CD4-positive, alpha-beta T cell treated with Interleukin-10 for 1 hour (primary cell): ENCODE results near the gene PTPRA.

ENCODE experiments used
- DNase-seq: peaks from one replicate; pipeline ENCODE4 v3.0.0-alpha.2; 2020

Gene PTPRA

GRCh38 chr20:2946988-2947961 lies 74.0 kb downstream of the PTPRA start:
- DNase-seq: no peak

- no peak for DNase-seq
Observed at GRCh38 chr20:2948968-2949367, 75.7 kb downstream of the PTPRA start.

GRCh38 chr20:2952766-2953165 lies 79.5 kb downstream of the PTPRA start:
- DNase-seq: no peak

- DNase-seq: no peak
Observed at GRCh38 chr20:2955257-2955970, 82.1 kb downstream of the PTPRA start.

DNA sequence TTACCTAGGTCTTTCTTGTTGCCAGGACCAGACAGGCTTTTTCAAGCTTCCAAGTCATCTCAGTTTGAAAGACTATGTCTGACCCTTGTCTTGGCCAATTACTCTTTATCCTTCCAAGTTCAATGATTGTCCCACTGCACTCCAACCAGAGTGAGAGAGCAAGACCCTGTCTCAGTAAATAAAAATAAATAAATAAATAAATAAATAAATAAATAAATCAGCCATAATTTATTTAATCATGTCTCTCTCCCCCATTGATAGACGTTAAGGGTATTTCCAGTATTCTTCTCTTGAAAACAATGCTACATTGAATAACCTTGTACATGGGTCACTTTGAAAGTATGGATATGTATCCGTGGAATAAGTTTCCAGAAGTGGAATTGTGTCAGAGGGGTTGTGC lies 83.2 kb downstream of the PTPRA start:
- no peak for DNase-seq

- DNase-seq: no peak
Observed at GRCh38 chr20:2967841-2968240, 94.6 kb downstream of the PTPRA start.

- no peak for DNase-seq
Observed at GRCh38 chr20:2972126-2972525, 98.8 kb downstream of the PTPRA start.

DNA sequence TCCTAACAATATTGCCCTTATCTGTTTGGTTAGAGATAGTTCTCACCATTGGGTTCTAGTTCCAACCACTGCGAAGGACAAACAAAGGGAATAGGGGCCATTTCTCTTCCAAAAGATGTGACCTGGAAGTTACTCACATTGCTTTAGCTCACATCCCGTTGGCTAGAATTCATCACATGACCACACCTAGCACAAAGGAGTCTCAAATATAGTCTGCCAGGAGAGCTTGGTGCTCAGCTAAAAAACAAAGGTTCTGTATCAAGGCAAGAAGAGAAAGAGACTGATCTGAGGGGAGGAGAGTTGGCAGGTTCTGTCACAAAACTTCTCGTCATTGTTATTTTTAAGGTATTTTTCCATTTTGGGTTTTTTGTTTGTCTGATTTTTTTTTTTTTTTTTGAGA lies 100.3 kb downstream of the PTPRA start:
- no peak for DNase-seq

DNA sequence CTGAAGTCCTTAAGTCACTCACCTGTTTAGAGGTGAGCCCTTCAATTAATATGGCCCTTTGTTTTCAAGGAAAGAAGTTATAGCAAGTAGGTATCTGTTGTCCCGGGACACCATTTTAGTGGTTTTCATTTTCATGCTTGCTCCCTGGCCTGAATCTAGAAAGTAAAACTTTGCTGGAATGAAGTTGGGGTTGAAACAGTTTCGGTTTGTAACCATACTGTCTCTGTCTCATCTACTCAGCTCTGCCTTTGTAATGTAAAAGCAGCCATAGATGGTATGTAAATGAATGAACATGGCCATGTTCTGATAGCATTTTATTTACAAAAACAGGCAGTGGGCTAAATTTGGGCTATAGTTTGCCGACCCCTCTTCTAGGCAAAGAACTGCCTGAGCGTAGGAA lies 105.2 kb downstream of the PTPRA start:
- DNase-seq: no peak

GRCh38 chr20:2981646-2982045 lies 108.4 kb downstream of the PTPRA start:
- DNase-seq: no peak

DNA sequence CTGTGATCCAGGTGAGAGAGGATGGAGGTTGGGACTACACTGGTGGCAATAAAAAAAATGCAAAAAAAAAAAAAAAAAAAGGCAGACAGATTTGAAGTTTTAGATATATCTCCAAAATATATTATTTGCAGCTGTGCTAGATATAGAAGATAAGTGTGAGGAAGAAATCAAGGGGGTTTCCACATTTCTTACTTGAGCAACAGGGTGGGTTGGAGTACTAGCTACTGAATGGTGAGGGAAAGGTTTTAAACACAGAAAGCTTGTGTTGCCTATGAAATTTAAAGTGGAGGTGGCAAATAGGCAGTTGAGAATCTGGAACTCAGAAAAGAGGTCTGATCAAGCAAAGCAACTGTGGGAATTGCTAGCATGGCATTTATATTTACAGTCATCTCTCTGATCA lies 110.2 kb downstream of the PTPRA start:
- DNase-seq: no peak

DNA sequence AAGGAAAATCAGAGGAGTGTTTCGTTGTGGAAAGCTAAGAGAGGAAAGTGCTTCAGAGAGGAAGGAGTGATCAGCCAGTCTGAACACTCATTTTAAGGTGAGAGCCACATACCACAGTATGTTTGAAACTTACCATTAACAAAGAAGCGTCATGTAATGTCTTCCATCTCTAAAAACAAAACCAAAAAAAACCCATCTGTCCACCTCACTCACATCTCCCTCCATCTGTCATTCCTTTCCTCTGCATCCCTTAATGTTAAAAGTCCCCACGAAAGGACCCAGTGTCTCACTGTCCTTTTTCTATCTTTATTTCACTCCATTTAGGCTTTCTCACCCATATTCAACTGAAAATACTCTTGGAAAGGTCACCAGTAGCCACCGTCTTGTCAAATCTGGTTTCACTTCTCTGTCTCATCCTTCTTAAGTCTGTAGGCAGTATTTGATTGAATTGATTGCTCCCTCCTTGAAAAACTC lies 110.8 kb downstream of the PTPRA start:
- DNase-seq: no peak

DNA sequence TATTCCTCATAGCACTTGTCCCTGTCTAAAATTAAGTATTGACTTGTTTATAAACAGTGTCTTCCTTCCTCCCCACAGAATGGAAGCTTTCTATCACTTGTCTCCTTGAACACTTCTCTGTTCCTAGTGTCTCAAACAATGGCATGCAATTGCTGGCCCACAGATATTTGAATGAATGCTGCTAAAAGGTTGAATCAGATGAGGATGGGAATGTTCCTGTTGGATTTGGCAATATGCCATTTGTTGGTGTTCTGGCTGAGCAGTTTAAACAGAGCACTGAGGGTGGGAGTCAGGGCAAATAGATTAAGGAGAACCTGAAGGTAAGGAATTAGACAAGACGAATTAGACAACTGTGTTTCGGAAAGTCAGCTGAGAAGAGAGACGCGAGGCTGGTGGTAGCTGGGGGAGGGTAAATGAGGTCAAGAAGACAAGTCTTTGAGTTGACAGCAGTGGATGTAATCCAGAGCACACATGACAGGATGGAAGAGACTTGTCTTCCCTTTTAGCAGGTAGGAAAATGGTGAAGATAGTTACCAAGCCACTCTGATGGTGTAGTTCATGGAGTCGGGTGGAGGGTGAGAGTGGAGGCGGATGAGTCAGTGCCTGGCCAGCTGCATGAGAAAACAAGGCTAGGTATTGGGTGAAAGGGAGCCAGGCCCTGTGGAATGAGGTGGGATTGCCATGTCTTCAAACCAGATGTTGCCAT lies 111.8 kb downstream of the PTPRA start:
- no peak for DNase-seq

DNA sequence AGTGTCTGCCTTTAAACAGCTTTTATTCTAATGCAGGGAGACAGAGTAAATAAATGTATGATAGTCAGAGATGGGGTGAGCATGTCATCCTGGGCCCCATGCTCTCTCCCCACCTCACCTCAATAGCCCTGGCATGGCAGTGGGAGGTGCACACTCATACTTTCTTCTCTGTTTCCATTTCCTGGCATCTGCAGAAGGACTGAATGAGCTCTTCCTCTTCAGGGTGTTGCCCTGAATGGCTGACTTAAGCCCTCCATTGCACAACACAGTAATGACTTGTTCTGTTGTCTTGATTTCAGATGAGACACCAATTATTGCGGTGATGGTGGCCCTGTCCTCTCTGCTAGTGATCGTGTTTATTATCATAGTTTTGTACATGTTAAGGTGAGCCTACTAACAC lies 113.2 kb downstream of the PTPRA start:
- DNase-seq: no peak

- DNase-seq: no peak
Observed at GRCh38 chr20:2987861-2988260, 114.6 kb downstream of the PTPRA start.

GRCh38 chr20:2991532-2991931 lies 118.3 kb downstream of the PTPRA start:
- no peak for DNase-seq

DNA sequence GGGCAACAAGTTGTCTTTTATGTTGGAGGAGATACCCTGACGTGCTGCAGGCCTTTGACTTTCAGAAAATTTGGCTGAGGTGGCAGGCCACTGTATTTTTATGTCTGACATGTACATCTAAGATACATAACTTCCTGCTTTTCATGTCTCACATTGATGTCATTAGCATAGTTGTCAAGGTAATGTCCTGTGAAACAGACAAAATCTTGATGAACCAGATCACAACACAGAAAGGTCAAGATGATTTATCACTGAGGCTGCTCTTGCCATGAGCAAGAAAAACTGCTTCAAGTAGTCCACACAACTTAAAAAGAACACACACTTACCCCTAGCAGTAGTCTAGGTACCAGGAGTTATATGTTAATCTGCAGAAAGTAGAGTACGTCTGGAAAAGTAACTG lies 120.0 kb downstream of the PTPRA start:
- DNase-seq: no peak

DNA sequence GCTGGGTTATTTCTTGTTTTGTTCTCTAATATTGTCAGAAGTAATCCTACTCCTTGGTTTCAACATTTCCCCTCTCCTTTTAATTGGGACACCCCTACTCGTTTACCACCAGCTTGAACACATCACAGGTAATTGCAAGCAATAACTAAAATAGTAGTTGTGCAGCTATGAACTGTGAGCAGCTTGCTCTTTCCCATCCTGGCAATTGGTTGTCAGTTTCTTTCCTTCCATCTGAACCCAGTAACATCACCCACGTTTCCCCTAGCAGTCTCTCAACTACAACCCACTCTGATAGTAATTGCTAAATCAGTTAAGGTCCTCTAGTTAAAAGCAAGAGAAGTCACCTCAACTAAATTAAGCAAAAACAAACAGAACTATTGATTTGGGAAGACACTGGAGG lies 122.5 kb downstream of the PTPRA start:
- DNase-seq: no peak

- no peak for DNase-seq
Observed at GRCh38 chr20:2998728-2999127, 125.4 kb downstream of the PTPRA start.

- DNase-seq: peak; percentile 46
Observed at GRCh38 chr20:3000852-3001523, 127.7 kb downstream of the PTPRA start.

DNA sequence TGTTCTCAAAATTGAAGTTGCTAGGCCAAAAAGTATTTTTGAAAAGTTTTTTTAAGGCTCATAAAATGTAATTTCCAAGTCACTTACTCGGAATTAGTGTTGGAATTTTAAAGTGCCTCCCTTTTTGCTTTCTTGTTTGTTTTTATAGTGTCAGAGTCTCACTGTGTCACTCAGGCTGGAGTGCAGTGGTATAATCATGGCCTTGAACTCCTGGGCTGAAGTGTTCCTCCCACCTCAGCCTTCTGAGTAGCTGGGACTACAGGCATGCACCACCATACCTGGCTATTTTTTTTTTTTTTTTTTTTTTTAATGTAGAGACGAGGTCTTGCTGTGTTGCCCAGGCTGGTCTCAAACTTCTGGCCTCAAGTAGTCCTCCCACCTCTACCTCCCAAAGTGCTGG lies 130.1 kb downstream of the PTPRA start:
- no peak for DNase-seq

- DNase-seq: no peak
Observed at GRCh38 chr20:3010985-3011723, 137.9 kb downstream of the PTPRA start.
